Ishikawa (cell line): ENCODE results near the gene ZNF142.

Source experiments
- CEBPB ChIP-seq: IDR thresholded peaks from 2 replicates; pipeline ENCODE4 v1.6.1; 2012
- CREB1 ChIP-seq: IDR thresholded peaks from 2 replicates; pipeline ENCODE4 v1.6.1; 2012; ENCODE audit warnings: low read depth
- EGR1 ChIP-seq: IDR thresholded peaks from 2 replicates; pipeline ENCODE4 v1.6.1; 2012
- EP300 ChIP-seq: IDR thresholded peaks from 2 replicates; pipeline ENCODE4 v1.6.1; 2012; ENCODE audit warnings: borderline replicate concordance
- FOXM1 ChIP-seq: IDR thresholded peaks from 2 replicates; pipeline ENCODE4 v1.6.1; 2012; ENCODE audit warnings: low read depth, borderline replicate concordance
- MAX ChIP-seq: IDR thresholded peaks from 2 replicates; pipeline ENCODE4 v1.6.1; 2012
- NFIC ChIP-seq: IDR thresholded peaks from 2 replicates; pipeline ENCODE4 v1.6.1; 2012
- RAD21 ChIP-seq: IDR thresholded peaks from 2 replicates; pipeline ENCODE4 v1.6.1; 2012; ENCODE audit warnings: low read depth
- REST ChIP-seq: IDR thresholded peaks from 2 replicates; pipeline ENCODE4 v1.6.1; 2012; ENCODE audit warnings: low read depth, mild to moderate bottlenecking
- TAF1 ChIP-seq: IDR thresholded peaks from 2 replicates; pipeline ENCODE4 v1.6.1; 2012; ENCODE audit warnings: low read depth, mild to moderate bottlenecking
- TCF12 ChIP-seq: IDR thresholded peaks from 2 replicates; pipeline ENCODE4 v1.6.1; 2012; ENCODE audit warnings: low read depth
- TEAD4 ChIP-seq: IDR thresholded peaks from 2 replicates; pipeline ENCODE4 v1.6.1; 2012
- YY1 ChIP-seq: IDR thresholded peaks from 2 replicates; pipeline ENCODE4 v1.6.1; 2012; ENCODE audit warnings: low read depth
- ZBTB7A ChIP-seq: IDR thresholded peaks from 2 replicates; pipeline ENCODE4 v1.6.1; 2012; ENCODE audit warnings: low read depth
- TF ChIP-seq, protein P1 (sequence below): IDR thresholded peaks from 2 replicates; pipeline ENCODE4 v1.6.1; 2012

ZNF142 gene

DNA sequence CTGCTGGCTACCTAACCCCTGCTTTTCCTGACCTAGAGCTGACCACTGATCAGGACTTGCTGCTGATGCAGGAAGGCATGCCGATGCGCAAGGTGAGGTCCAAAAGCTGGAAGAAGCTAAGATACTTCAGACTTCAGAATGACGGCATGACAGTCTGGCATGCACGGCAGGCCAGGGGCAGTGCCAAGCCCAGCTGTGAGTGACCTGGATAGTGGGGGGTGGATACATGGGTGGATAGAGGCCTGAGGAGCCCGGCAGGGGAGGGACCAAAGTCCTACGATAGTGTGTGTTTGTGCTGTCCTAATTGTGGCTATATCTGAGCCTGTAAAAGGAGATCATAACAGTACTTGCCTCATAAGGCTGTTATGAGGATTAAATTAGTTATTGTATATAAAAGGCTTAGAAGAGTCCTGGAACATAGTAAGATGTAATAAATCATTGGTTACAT is 43.5 kb downstream of the ZNF142 start:
- no peak for TF ChIP-seq NFIC
- TF ChIP-seq YY1, result no peak
- no peak for TF ChIP-seq EGR1

GRCh38 chr2:218607436-218608115 is 51.8 kb downstream of the ZNF142 start, which contains the start of gene PLCD4:
Gene PLCD4 (plus strand): TSS chr2:218607899. CDS start chr2:218615740, 7,841 bp downstream.
- TF ChIP-seq EGR1 (no peak), MAX (no peak), CEBPB (no peak), TAF1 (no peak), NFIC (no peak), FOXM1 (no peak), RAD21 (no peak), REST (no peak), TCF12 (no peak), YY1 (no peak), ZBTB7A (no peak), EP300 (no peak), CREB1 (no peak), TEAD4 (no peak)
- TF ChIP-seq, protein P1, sequence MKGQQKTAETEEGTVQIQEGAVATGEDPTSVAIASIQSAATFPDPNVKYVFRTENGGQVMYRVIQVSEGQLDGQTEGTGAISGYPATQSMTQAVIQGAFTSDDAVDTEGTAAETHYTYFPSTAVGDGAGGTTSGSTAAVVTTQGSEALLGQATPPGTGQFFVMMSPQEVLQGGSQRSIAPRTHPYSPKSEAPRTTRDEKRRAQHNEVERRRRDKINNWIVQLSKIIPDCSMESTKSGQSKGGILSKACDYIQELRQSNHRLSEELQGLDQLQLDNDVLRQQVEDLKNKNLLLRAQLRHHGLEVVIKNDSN, result no peak

GRCh38 chr2:218605432-218605831 is 54.0 kb downstream of the ZNF142 start:
- TF ChIP-seq FOXM1, result no peak
- no peak for TF ChIP-seq MAX
- no peak for TF ChIP-seq RAD21
- TF ChIP-seq, protein P1, result no peak
- TF ChIP-seq CEBPB, result no peak
- TF ChIP-seq ZBTB7A, result no peak
- no peak for TF ChIP-seq EGR1
- TF ChIP-seq TAF1, result no peak
- TF ChIP-seq TEAD4, result no peak
- TF ChIP-seq CREB1, result no peak
- TF ChIP-seq NFIC, result no peak
- TF ChIP-seq YY1, result no peak
- no peak for TF ChIP-seq EP300
- no peak for TF ChIP-seq TCF12
- TF ChIP-seq REST, result no peak
